HG03135 (cell line): ENCODE measurements around the gene RXFP3.

Source experiments
- ATAC-seq: cut with Tn5 transposase; IDR thresholded peaks from one replicate; pipeline ENCODE4 v1.9.1; 2021; ENCODE audit warnings: mild to moderate bottlenecking, moderate library complexity; ENCODE audit not compliant: unreplicated experiment

RXFP3 gene

DNA sequence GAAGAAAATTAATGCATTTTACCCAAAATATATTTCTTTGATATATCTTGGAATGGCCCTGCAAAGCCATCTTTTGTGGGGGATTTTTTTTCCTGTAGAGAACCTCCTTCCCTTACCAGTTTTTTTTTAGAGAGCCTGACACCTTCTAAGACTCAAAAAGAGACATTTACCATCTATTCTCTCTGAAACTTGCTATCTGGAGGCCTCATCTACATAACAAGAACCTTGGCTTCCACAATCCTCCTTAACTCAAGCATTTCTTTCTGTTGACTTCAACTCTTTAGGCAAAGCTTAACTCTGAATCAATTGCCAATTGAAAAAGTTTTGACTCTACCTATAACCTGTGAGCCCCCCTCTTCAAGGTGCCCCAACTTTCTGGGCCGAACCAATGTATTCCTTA, 42.1 kb downstream of the RXFP3 start:
- ATAC-seq: no peak

DNA sequence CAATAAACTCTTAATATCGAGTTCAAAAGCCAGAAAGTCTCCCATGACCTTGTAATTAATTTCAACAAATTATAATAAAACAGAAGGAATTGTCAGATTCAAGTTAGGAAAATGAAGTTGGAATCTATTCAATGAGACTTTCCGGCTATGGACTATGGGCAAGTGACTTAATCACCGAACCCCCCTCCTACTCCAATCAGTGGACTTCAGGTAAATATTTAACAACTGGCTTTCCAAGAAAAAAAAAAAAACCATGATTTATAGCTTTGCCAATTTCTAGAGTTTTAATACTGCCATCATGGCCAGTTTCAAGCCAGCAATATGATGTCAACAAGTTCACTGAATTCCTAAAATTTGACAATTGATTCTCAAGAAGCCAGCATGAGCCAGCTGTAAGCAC, 43.8 kb downstream of the RXFP3 start:
- no peak for ATAC-seq

DNA sequence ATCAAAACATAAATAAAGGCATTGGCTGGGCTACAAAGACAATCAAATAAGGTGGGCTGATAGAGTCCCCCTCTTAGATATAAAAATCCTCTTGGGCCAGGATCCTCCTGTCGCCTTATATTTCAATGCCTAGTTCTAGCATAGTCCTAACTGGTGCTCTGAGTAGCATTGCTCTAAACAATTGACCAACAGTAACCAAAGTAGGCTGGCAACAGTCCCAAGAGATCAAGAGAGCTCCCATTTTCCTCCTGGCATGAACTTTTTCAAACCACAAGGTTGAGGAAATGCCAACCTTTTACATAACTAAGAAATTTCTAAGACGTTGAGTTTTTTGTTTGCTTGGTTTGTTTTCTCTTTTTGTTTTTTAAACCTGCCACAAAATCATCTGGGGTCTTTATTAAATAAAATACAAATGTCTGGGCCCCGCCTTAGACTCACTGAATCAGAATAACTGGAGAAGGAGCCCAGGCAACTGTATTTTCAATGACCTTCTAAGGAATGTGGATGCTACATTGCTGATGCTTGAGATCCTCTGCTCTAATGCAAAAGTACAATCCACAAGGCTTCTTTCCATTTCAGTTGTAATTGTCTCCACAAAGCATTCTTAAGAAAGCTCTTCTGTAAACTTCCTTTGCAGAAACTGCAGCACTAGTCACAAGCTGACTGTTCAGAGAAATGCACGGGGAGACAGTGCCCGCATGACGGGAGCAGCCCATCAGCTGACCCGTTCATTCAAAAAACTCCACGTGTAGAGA, 45.4 kb downstream of the RXFP3 start:
- ATAC-seq: no peak

DNA sequence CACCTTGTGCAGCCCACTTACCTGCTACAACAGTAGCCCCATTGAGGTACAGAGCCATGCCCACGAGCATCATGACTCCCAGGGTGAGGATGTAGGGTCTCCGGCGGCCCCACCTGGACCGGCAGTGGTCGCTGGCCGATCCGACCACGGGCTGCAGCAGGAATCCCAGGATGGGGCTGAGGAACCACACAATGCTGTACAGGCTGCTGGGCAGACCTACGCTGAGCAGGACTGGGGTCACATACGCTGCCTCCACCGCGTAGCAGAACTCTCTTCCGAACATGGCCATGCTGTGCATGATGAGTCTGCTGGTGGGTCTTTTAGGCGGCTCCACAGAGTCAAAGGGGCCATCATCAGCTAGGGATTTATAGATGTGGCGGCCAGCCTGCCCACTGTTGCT, 48.0 kb downstream of the RXFP3 start:
- no peak for ATAC-seq

DNA sequence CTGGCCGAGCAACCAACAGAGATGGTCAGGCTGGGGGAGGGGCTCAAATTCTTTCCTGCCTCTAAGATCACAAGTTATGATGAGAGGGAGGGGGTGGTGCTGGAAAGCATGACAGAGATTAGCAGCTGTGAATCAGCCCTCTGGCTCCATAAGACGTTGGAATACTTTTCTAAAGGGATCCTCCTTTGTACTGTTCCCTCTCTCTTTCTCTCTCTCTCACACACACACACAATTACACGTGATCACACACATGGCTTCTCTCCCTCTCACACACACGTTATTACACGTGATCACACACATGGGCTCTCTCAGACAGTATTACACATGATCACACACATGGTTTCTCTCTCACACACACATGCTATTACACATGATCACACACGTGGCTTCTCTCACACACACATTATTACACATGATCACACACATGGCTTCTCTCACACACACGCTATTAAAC, 48.5 kb downstream of the RXFP3 start, which contains the start of gene SLC45A2:
Gene SLC45A2, minus strand, starts transcription at position 23 of the 454 bp plus-strand sequence. CDS start 110 bp downstream, outside the sequence.
- no peak for ATAC-seq

DNA sequence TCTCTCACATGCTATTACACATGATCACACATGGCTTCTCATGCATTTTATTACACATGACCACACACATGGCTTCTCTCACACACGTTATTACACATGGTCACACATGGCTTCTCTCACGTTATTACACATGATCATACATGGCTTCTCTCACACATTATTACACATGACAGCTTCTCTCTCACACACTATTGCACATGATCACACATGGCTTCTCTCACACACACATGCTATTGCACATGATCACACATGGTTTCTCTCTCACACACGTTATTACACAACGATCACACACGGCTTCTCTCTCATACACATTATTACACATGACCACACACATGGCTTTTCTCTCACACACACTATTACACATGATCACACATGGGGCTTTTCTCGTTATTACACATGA, 49.3 kb downstream of the RXFP3 start:
- ATAC-seq: no peak
